Nephron progenitor cell (in vitro differentiated cells): ENCODE data around the gene GPR132.

Source experiments
- DNase-seq: peaks from one replicate; pipeline ENCODE4 v3.0.0; 2021
- H3K27ac Mint-ChIP-seq: 2 replicates; pipeline ENCODE4 v1.8.0; 2021; ENCODE audit warnings: mild to moderate bottlenecking, moderate library complexity, mixed read lengths
- H3K27me3 Mint-ChIP-seq: 2 replicates; pipeline ENCODE4 v1.8.0; 2021; ENCODE audit warnings: mild to moderate bottlenecking, low read depth, mixed read lengths; ENCODE audit not compliant: poor library complexity
- H3K36me3 Mint-ChIP-seq: 2 replicates; pipeline ENCODE4 v1.8.0; 2021; ENCODE audit warnings: low read depth, mixed read lengths
- H3K4me1 Mint-ChIP-seq: 2 replicates; pipeline ENCODE4 v1.8.0; 2021; ENCODE audit warnings: mixed read lengths
- H3K4me3 Mint-ChIP-seq: 2 replicates; pipeline ENCODE4 v1.8.0; 2021; ENCODE audit warnings: mild to moderate bottlenecking, moderate library complexity, mixed read lengths
- H3K9me3 Mint-ChIP-seq: 2 replicates; pipeline ENCODE4 v1.8.0; 2021; ENCODE audit warnings: mild to moderate bottlenecking, moderate library complexity, mixed read lengths
- TF ChIP-seq, protein P1 (sequence below): fragments of 200-600 bp; sonication (generic); IDR thresholded peaks from 2 replicates; pipeline ENCODE4 v1.5.0; 2021; ENCODE audit warnings: antibody characterized with exemption

The GPR132 gene

DNA sequence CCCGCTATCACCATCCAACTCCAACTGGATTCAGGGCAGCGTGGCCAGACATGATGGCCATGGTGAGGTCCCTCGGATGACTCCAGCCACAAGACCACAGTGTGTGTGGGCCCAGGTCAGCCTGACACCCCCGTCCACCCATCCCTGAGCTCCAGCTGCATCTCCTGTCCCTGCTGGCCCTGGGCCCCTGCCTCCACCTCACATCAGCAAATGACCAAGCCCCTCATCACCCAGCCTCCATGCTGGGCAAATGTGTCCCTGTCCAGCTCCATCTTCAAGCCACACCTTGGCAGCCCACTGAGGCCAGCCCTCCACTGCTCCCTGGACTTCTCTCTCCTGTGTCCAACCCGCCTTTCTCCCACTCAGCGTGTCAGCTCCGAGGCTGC, 3.2 kb downstream of the GPR132 start:
- H3K9me3 Mint-ChIP-seq, result no peaks in the 10 kb centered on the region
- DNase-seq, result no peak
- peaks cover 40% of the 10 kb centered on the region for H3K4me1 Mint-ChIP-seq
- peaks cover 12% of the 10 kb centered on the region for H3K27me3 Mint-ChIP-seq
- H3K36me3 Mint-ChIP-seq, result no peaks in the 10 kb centered on the region
- H3K4me3 Mint-ChIP-seq, result peak overlapping the region; percentile 7
- TF ChIP-seq, protein P1, sequence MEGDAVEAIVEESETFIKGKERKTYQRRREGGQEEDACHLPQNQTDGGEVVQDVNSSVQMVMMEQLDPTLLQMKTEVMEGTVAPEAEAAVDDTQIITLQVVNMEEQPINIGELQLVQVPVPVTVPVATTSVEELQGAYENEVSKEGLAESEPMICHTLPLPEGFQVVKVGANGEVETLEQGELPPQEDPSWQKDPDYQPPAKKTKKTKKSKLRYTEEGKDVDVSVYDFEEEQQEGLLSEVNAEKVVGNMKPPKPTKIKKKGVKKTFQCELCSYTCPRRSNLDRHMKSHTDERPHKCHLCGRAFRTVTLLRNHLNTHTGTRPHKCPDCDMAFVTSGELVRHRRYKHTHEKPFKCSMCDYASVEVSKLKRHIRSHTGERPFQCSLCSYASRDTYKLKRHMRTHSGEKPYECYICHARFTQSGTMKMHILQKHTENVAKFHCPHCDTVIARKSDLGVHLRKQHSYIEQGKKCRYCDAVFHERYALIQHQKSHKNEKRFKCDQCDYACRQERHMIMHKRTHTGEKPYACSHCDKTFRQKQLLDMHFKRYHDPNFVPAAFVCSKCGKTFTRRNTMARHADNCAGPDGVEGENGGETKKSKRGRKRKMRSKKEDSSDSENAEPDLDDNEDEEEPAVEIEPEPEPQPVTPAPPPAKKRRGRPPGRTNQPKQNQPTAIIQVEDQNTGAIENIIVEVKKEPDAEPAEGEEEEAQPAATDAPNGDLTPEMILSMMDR, result no peak
- no peak overlapping the region for H3K27ac Mint-ChIP-seq

DNA sequence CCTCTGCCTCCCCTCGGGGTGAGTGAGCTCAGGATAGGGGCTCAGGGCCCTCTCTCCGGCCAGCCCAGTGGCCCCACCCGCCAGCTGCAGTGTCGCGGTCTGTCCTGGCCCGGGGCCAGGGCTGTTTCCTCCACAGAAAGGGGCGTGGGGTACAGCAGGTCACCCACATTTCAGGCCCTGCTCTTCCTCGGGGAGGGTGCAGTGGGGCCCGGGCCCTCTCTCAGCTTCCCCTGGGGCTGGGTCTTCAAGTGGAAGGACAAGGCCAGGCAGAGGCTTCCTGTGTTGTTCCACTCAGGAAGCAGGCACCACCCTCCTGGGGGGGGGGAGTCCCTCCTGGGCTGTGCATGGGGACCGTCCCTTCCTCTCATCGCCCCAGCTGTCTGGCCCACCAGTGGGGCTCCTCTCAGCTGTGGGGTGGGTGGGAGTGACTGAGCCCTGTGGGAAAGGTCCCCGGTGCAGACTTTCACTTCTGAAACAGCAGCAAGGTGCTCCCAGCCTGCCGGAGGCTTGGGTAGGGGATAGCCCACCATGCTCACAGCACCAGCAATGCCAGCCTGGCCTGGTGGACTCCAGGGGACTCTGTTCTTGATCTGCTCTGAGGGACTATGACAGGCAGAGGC, 3.7 kb downstream of the GPR132 start:
- no peaks in the 10 kb centered on the region for H3K36me3 Mint-ChIP-seq
- no peak for DNase-seq
- peaks cover 45% of the 10 kb centered on the region for H3K4me1 Mint-ChIP-seq
- no peak overlapping the region for H3K27ac Mint-ChIP-seq
- no peaks in the 10 kb centered on the region for H3K9me3 Mint-ChIP-seq
- TF ChIP-seq, protein P1, result no peak
- H3K4me3 Mint-ChIP-seq, result no peak overlapping the region
- H3K27me3 Mint-ChIP-seq, result peaks cover 17% of the 10 kb centered on the region

DNA sequence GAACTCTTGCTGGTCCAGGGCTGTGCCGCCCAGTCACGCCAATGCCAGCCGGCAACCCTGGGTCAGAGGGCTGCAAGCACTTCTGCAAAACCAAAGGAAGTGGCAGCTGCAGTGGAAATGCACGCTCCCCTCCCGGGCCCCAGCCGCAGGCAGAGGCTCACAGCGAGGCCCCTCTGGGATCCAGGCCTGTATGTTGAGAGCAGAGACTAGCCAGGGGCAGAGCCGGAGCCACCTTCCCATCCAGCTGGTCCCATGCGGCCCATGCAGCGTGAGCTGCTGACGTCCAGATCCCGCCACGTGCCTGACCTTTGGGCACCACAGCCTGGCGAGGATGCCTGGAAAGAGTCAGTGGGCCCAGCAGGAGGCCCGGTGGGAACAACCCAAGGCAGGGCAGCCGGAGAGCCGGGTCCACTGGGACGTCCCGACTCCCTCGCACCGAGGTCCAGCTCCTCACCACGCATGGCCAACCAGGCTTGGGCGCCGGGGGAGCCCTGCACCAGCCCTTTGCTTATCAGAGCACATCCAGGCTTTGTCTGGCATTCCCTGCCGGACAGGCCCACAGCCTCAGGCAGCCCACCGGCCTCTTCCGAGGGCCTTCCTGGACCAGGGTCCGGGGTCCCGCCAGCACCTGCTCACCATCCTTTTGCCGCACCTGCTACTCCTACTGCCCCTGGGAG, 4.3 kb downstream of the GPR132 start:
- Mint-ChIP-seq H3K9me3 (no peaks in the 10 kb centered on the region), H3K27me3 (peaks cover 24% of the 10 kb centered on the region), H3K4me1 (peaks cover 51% of the 10 kb centered on the region), H3K4me3 (no peak overlapping the region), H3K27ac (no peak overlapping the region), H3K36me3 (no peaks in the 10 kb centered on the region)
- DNase-seq, result no peak
- TF ChIP-seq, protein P1, result no peak

DNA sequence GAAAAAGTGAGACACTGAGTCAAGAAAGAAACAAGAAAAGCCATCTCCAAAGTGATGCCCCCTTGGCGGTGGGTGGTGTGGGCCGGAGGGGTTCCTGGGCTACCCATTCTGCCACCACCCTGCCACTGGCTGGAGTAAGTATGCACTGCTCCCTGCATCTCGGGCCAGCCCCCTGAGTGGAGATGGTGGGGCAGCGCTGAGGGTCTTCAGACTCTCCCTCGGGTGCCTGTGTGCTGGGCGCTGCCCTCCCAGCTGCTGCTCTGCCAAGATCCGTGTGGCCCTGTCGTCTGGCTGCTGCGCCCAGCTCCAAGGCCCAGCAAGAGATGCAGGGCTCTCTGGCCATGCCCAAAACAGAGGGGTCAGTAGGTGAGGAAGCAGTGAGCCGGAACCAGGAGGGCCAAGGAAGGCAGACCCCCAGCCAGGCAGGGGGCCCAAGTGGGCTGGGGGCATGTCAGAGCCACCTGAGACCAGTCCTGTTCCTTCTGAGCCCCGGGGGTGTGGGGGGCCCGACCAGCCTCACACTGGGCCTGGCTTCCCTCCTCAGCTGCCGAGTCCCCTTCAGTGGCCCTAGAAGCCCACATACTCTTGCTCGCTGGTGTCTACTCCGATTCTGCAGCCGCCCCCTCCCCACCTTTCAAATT, 5.2 kb downstream of the GPR132 start:
- no peak overlapping the region for H3K27ac Mint-ChIP-seq
- peaks cover 54% of the 10 kb centered on the region for H3K4me1 Mint-ChIP-seq
- H3K36me3 Mint-ChIP-seq, result no peaks in the 10 kb centered on the region
- DNase-seq, result no peak
- H3K27me3 Mint-ChIP-seq, result peaks cover 32% of the 10 kb centered on the region
- H3K4me3 Mint-ChIP-seq, result no peak overlapping the region
- H3K9me3 Mint-ChIP-seq, result no peaks in the 10 kb centered on the region
- TF ChIP-seq, protein P1, result no peak

DNA sequence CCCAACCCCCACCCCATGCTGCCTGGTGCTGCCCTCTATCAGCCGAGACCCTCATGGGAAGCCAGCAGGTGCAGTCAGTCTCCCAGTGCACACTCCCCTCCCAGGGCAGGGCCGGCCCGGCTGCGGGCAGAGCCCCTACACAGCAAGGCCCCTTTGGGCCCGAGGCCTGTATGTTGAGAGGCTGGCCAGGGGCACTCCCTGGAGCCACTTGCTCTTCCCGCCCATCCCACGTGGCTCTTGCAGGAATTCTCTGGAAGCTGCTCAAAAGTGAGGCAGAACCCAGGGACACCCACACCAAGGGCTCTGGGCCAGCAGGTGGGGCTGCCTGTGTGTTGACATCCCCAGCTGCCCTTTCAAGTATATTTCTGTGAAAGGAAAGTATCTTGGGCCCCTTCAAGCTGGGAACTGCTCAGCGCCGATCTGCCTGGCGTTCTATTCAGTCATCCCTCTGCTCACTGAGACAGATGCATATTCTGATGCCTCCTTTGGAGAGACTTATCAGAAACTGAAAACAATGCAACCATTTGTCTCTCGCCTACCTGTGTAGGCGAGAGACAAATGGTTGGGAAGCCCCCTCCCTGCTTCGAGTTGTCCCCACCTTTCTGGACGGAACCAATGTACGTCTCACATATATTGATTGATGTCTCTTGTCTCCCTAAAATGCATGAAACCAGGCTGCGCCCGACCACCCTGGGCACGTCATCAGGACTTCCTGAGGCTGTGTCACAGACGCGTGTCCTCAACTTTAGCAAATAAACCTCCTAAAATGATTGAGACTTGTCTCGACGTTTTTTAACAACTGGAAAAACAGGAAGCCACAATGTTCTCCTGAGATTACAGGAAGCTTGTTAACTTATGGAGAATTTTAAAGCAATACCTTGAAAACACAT, 6.0 kb downstream of the GPR132 start:
- H3K9me3 Mint-ChIP-seq, result no peaks in the 10 kb centered on the region
- H3K27ac Mint-ChIP-seq, result no peak overlapping the region
- no peak overlapping the region for H3K4me3 Mint-ChIP-seq
- H3K36me3 Mint-ChIP-seq, result no peaks in the 10 kb centered on the region
- H3K4me1 Mint-ChIP-seq, result peaks cover 46% of the 10 kb centered on the region
- no peak for DNase-seq
- TF ChIP-seq, protein P1, result no peak
- peaks cover 37% of the 10 kb centered on the region for H3K27me3 Mint-ChIP-seq
